Esophagus squamous epithelium (tissue), 4 donors: ENCODE measurements around the gene ELMO1.

ENCODE experiments used
- CTCF ChIP-seq, 6 experiments: fragments of 450-650 bp in 4 of 6; fragments of 200-600 bp in 2 of 6; sonication (generic) in 2 of 6; IDR thresholded peaks; one replicate each; pipeline ENCODE4 v1.5.1; 2016 to 2019; ENCODE audit warnings: antibody characterized with exemption in 6 of 6, mild to moderate bottlenecking in 4 of 6, moderate library complexity in 4 of 6
- POLR2A ChIP-seq, 4 donors: fragments of 450-650 bp; IDR thresholded peaks; one replicate each; pipeline ENCODE4 v1.6.1; 2017; ENCODE audit warnings: antibody characterized with exemption in 4 of 4, mild to moderate bottlenecking in 4 of 4, moderate library complexity in 3 of 4

DNA sequence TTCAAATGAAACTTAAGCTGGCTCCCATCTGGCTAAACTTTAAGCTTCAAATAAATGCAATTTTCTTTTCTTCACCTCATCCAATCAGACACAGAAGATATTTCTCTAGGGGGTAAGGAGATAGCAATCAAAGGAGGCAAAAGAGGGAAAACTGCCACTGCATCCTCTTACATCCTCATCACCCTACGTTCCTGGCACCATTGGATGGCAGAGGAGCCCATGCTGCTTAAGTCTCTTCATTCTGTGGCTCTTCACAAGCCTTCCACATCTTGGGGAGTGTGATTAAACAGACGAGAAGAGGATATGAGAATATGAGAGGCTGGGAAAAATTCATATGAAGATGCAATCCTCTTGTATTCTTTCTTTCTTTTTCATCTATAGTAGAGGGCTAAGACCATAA lies 378.6 kb downstream of the ELMO1 start:
- TF ChIP-seq CTCF (IDR thresholded peaks at IDR 0.05) (no peak), POLR2A (IDR thresholded peaks at IDR 0.05) (no peak)
